Stimulated activated CD4-positive, alpha-beta T cell treated with anti-CD3 and anti-CD28 coated beads, Interleukin-12 subunit alpha, Interleukin-12 subunit beta, amount 100 ng/mL, for 48 hours (primary cell): ENCODE measurements around the gene GNA14.
"Not testable (repeated sequence)": the region's sequence is repeated elsewhere in the genome, so short reads cannot be mapped to it uniquely, and the experiment has no call there.

ENCODE experiments used
- DNase-seq, 3 donors: peaks; one replicate each; pipeline ENCODE4 v3.0.0-alpha.2; 2020; ENCODE audit warnings: low read depth in 2 of 3, low spot score in 1 of 3

The GNA14 gene

DNA sequence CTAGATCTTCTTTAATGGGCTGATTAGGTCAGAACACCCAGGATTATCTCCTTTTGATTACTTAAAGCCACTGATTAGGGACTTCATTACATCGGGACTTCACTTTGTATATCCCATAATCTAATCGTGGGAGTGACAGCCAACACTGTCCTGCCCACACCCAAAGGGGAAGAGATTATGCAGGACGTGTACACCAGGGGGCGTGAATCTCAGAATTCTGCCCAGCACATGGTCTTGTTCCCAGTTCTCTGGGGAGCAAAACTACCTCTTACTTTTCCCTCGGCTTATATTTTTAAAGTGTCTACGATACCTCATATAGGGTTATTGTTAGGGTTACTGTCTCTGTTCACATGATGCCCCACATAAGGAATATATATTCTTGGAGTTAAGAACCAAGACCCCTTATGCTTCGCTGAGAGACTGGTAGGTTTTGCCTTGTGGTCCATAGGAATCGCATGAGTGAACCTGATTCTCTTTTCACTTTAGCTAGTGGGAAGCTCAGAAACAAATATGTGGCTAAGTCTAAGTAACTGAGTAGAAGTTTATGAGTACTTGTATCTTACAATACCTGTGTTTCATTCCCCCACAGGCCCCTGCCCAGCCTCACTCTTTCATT, 192.7 kb downstream of the GNA14 start:
- peak; percentile 16 to 58 (median 18) for DNase-seq

DNA sequence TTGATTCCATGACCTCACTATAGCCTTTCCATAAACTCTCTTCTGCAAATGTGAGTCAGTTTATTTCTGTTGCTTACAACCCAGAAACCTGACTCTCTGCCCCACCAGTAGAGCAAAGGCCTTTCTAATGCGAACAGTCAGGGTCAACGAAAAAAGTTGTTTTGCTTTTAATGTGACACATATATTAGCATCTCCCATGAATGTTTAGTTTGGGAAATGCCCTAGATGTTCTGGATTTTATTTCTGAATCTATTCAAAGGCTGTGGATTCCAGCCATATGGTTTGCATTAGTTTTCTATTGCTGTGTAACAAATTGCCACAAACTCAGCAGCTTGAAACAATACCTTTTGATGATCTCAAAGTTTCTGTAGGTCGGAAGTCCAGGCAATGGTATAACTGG, 193.5 kb downstream of the GNA14 start:
- no peak for DNase-seq

DNA sequence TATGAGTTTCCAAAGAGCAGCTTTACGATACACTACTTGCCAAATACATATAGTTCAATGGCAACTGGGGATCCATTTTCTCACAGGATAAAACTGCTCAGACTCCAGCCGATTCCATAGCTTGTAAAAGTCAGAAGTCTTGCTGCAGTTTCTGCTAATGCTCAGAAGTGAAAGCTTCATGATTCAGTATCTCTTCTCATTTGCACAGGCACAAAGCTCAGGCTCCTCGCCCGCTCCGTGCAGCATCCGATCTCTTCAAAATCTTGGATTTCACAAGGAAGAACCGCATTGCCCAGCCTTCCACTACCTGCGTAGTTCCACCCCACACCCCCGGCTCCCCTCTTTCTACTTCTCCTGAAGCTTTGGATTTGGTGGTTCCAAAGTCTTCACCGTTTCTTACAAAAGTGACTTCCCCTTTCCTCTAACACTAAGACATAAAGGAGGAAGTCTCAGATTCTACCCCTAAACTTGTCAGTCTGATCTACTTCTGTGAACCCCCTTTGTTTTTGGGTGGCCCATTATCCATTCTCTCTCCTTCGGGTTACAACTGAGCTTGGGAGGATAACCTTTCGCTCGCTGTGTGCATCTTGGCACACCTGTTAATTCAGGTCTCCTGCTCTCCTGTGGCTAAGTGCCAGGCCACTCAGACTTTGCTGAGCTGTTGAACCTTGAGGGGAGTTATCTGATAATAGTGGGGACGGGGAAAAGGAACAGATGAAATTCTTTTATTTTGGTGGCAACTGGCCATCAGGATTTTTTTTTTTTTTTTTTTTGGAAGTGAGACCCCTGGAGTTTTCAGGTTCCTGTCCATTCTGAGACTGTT, 194.1 kb downstream of the GNA14 start:
- no peak for DNase-seq

DNA sequence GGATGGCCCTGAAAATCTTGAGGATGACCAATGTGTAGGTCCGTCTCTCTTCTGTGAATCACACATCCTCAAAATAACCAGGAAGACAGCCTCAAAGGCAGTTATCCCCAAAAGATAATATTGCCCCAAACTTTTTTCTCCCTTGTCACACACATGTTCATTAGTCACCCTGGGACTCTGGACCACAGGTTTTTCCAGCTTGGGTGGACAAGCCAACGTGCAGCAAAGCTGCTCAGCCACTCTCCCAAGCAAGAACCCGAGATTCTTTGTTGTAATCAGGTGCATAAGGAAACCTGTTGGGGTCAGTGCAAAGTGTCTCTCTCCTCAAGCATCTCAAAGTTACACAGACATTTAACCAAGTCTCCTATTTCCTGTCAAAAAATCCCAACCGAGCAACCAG, 196.6 kb downstream of the GNA14 start:
- no peak for DNase-seq

DNA sequence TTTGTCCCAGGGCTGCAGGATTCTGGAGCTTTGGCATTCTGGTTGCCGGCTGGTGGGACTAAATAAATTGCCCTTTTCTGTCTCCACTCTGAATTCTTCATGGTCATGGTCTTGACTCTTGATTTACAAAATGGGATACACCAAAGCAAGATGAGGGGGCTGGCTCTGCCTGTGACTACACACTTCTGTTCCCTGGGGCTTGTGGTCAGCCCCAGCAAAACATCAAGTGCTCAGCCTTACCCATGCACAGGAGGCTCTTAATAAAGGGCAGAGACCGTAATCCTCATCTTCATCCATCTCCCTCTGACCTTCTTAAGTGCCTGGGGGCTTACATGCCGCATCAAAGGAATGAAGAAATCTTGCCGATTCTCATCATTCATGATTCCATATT, 198.0 kb downstream of the GNA14 start:
- no peak for DNase-seq

DNA sequence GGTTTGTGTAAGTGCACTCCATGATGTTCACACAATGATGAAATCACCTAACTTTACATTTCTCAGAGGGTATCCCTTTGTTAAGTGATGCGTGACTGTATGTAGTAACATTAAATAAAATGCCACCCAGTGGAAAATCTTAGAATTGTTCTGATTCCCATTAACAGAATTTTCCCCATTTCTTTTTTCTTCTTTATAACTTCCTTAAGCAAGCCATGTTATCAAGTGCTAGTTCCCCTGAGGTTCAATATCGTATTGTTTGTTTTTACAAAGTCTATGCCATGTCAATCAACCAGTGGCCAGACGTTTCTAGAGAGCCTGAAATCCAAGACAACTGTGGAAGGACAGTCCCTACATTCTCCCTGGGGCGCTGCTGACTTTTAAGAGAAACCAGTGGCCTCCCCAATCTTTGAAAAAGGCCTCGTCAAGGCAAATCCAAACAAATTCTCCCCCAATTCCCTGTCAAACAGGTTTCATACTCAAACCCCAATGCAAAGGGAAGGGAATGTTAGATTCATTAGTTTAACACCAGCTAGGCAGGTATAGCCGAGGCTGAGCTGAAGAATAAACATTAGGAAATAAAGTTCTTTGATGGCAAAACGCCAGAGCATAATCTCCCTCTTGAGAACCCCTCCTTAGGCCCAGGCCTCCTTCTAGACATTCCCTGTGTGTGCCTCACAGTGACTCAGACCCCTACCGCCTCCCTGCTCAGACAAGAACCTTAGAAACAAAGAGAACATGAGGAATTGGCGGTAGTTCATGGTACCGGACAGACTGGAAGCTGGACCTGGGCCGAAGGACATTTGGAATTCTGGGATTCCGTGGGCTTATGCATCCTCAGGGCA, 198.7 kb downstream of the GNA14 start:
- no peak for DNase-seq

DNA sequence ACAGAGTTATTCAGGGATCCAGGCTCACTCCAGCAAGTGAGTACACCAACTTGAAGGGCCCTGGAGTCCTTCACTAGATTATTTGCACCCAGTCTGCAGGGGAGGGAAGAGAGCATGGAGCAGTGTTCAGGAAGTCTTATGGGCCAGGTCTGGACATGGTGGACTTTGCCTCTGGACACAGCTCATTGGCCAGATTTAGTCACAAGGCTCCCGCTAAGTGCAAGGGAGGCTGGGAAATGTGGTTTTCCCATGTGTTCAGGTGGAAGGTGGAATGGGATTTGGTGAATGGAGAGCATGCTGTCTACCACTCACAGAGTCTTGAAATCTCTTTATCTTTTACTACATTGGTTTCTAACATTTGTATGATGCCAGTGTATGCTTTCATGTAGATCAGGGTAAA, 200.5 kb downstream of the GNA14 start:
- no peak for DNase-seq

DNA sequence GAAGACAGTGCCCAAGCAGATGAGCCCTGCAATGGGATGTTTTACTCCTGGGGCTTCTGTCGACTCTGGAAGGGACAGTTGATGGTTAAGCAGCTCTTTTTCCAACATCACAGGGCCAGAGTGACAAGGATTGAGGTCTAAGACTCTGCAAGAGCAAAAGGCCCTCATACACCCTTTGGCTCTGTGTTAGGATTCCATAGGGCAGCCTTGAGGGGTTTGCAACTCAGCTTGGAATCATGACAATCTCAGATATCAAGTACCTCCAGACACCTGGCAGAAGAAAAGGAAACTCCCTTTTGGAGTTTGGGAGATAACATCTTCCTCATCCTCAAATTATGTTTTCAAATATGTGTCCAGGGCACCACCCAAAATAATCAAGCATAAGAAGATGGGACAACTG, 205.7 kb downstream of the GNA14 start:
- DNase-seq = no peak

DNA sequence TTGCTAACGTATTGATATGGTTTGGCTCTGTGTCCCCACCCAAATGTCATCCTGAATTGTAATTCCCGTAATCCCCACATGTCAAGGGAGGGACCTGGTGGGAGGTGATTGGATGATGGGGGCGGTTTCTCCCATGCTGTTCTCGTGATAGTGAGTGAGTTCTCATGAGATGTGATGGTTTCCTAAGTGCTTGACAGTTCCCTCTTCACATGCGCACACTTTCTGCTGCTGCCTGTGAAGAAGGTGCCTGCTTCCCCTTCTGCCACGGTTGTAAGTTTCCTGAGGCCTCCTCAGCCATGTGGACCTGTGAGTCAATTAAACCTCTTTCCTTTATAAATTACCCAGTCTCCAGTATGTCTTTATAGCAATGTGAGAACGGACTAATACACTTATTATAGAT, 207.0 kb downstream of the GNA14 start:
- not testable (repeated sequence) for DNase-seq

DNA sequence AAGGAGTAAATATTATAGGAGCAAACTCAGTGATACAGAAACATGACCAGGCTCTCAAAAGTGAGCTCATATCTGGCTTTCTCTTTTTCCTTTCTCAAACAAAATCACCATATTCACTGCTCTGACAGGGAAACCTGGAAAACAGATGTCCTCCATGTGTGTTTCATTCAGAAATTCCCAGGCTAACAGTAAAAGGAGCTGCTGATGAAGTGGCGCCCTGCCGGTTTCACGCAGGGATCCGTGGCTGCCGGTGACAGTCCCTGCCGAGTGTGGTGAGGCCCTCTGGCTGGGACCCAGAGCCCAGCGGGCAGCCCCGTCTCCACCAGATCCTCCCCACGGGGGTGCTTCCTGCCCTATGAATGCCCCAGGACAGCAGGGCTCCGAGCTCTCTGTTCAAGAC, 208.1 kb downstream of the GNA14 start:
- no peak for DNase-seq

DNA sequence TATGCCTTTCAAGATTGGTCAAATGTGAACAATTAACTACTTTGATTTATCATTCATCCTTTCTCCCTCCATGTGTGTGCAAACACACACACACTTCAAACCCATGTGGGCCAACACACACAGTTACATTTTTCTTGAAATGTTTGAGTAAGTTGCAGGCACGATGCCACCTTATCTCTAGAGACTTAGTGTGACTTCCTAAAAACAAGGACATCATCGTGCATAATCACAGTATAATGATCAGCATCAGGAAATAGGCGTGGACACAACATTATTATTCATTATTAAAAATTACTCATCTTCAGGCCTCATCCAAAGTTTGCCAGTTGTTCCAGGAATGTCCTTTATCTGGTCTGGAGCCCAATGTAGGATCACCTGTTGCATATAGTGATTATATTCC, 209.5 kb downstream of the GNA14 start:
- no peak for DNase-seq

DNA sequence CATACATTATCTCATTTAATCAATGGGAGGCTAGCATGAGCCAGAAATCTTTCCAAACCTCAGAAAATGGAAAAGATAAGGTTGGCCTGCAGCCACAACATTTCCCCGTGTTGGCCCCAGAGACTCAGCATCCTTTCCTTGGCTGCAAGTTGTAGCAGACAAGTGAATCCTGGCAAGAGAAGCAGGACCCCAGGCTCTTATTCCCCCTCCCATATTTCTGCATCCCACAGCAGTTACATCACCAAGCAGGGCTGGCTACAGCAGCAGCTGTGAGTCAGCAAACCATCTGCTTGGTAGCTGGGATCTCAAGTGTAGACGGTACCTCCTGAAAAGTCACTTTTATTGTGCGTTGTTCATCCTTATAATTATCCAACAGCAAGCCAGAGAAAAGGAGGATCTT, 212.4 kb downstream of the GNA14 start:
- no peak for DNase-seq

DNA sequence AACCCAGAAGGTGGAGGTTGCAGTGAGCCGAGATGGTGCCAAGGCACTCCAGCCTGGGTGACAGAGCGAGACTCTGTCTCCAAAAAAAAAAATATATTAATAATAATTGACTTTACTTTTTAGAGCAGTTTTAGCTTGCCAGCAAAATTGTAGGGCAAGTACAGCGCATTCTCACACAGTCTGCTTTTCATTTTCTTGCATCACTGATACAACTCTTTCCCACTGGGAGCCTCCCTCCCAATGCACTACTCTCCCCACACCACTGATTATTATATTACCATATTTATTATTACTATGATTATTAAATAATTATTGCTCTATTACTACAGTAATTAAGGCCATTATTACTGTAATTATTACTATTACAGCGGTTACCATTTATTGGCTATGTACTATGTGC, 212.8 kb downstream of the GNA14 start:
- no peak for DNase-seq

DNA sequence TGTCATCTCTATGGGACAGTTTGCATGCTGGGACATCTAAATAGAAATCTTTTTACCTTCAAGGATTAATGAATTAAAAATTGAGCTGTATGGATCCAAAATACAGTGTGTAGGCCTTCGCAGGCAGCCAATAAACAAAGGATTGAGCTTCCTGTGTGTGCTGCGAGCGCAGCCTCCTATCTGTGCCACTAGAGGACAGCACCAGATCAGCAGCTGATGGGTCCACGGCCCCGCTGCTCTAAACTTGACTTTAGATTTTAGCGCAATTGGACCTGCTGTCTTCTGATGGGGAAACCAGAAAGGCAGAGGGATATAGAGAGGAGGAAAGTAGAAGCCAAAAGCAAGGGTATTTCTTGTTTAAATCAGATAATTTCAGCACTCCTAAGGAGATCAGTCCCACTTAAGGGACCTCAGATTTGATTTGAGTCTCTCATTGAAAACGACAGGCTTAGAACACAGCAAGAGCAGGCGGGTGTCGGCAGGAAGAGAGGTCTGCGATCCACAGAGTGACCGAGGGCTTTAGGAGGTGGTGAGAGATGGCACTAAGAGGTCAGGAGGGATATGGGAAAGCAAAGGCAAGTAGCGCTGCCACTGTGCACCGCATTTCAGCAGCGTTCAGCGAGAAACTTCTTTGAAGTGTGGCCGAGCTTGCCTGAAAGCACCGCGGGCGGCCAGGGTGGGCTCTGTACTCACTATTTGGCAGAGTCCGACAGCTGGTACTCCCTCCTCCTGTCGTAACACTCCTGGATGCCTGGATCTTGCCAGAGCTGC, 214.3 kb downstream of the GNA14 start:
- peak; percentile 25 to 32 (median 30) for DNase-seq

DNA sequence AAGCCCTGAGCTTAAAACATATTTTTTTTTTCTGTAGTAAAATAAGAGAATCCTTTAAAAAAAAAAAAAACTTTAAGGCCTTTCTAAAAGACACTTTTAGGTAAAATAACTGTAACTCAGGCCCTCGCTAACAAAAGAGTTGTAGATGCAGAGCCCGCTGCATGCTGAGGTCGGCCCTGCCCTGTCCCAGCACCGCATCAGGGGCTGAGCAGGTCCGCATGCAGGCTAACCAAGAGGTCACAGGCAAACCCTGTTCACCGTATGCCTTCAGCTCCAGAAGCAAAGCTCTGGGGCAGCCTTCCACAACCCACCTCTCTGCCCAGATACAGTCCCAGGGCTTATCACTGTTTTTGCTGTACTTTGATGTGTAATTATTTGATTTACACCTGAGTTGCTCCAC, 216.1 kb downstream of the GNA14 start:
- no peak for DNase-seq

DNA sequence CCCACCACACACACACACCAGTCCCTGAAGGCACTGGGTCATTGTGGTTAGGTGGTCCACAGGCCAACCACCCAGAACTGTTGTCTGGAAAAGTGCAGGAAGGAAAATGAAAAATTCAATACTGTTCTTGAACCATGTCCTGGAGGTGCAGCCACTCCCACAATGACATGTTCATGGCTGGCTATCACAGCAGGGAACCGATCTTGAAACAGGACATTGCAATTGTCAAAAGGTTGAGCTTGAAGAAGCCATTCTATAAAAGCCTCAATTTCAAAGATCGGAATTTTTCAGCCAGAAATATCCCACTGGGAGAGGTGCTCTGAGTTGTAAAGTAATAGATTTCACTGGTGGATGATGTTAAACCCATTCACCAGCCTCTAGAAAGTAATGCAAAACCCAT, 218.2 kb downstream of the GNA14 start:
- DNase-seq = no peak

DNA sequence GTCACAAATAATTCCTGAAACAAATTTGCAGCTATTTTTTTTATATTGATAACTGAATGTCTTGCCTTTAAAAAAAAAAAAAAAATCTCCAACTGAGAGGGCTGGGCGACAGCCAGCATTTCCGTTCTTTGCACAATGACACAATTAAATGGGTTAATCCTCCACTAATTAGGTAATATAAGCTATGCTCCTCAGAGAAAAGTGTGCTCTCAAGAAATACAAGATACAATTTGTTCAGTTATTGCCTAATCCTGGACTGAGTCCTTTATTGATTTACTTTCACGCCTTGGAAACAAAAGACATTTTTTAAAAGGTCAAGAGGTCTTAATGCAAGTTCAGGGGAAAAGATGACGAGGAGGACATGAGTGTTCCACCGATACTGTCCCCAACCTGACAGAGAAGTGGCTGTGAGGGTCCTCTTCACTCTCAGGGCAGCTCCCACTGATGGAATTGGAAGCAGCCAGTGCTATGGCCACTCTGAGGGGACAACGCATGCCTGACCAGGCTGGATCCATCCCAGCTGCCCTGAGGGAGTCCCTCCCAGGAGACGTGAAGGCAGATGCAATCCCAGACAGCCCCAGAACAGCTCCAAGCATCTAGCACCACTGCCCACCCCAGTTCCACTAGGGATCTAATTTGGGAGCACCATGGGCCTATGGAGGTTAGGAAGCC, 220.7 kb downstream of the GNA14 start:
- DNase-seq = no peak

DNA sequence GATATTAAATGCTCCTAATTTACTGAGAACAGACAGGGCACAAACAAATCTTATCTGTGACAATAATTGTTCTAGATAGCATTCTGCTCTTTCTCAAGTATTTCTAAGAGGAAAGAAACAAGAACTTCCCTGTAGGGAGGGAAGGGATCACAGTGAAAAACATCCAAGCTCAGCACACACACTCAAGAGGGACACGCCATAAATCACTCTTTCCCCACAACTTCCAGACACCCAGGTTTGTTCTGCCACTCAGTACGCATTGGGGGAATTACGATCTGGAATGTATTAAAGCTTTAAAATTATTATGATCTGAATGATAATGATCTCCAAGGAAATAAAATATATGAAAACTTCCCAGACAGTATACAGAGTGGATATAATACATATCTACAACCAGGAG, 221.4 kb downstream of the GNA14 start:
- no peak for DNase-seq

DNA sequence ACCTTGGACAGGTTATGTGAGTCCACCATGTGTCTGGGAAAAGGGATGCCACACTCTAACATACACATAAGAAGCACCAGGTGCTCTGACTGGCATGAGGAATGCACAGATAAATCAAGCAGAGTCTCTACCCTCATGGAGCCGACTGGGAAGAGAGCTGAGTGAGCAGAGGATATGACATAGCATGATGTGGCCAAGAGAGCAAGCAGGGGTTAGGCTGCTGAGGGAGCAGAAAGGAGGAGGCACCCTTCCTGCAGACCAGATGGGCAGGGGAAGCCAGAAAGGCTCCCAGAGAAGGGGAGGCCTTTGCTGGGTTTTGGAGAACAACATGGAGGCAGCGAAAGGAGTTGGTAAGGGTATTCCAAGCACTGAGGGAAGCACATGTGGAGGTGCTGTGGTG, 223.1 kb downstream of the GNA14 start:
- no peak for DNase-seq

DNA sequence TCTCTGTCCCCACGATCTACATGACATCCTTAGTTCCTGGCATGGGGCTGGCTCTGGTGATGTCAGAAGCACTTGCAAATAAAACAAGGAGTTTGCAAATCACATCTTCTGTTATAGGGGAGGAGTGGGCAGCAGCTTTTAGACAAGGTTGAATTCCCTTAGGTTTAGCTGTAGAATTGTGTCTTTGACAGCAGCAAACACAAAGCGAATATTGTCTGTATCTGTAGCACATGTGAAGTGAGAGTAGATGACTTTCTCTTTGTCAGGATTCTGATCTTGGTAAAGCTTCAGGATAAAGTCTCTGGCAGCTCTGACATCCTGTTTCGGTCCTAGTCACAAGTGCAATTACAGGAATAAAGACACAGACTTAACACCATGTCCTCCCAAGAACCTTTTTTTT, 224.3 kb downstream of the GNA14 start:
- DNase-seq = no peak

DNA sequence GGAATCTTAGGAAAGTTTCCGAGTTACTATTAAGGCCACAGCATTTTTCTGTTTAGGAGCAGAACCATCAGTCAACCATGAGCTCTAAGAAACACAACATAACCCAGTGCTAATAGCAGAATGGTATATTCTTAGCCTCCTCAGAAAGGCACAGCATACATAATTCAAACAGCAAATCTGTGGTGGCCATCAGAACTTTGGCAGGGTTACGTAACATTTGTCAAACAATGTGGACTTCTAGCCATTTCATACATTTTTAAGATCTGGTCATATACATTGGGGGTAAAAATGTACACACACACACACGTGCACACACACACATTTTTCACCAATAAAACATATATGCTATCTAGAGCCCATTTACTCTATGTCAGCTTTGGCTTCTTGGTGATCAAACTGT, 225.2 kb downstream of the GNA14 start:
- DNase-seq = no peak
